Renal pelvis (tissue), 4 donors: Measurements from ENCODE around the gene SBK2. TPM values are rescaled to one million over a fixed set of nuclear protein-coding genes. Genes with fewer than 3 reads are reported as not detected.

Experiments
- DNase-seq: peaks from one replicate; pipeline ENCODE4 v3.0.0-alpha.2; 2013
- polyA plus RNA-seq, 3 donors: library from polyadenylated mRNA; unstranded; fragments of 120-200 nt; gene quantifications; one replicate each; pipeline ENCODE4 v1.2.1, GENCODE V29; 2013; ENCODE audit not compliant: insufficient read length in 3 of 3

SBK2 gene
- polyA plus RNA-seq, 3 donors: 0.99 to 2.3 (median 1.5) TPM

- no peak for DNase-seq
These were observed 49.7 kb downstream of the SBK2 start for GRCh38 chr19:55486971-55487923.

GRCh38 chr19:55486043-55486970 is 50.6 kb downstream of the SBK2 start:
- DNase-seq: no peak

GRCh38 chr19:55485439-55486011 is 51.4 kb downstream of the SBK2 start:
- DNase-seq: no peak

- peak; percentile 78 for DNase-seq
These were observed 52.1 kb downstream of the SBK2 start, which contains the start of gene NAT14 for GRCh38 chr19:55484593-55485438. TSS of gene NAT14 (plus strand) at chr19:55485188. CDS start at chr19:55485709, 521 bp downstream.

DNA sequence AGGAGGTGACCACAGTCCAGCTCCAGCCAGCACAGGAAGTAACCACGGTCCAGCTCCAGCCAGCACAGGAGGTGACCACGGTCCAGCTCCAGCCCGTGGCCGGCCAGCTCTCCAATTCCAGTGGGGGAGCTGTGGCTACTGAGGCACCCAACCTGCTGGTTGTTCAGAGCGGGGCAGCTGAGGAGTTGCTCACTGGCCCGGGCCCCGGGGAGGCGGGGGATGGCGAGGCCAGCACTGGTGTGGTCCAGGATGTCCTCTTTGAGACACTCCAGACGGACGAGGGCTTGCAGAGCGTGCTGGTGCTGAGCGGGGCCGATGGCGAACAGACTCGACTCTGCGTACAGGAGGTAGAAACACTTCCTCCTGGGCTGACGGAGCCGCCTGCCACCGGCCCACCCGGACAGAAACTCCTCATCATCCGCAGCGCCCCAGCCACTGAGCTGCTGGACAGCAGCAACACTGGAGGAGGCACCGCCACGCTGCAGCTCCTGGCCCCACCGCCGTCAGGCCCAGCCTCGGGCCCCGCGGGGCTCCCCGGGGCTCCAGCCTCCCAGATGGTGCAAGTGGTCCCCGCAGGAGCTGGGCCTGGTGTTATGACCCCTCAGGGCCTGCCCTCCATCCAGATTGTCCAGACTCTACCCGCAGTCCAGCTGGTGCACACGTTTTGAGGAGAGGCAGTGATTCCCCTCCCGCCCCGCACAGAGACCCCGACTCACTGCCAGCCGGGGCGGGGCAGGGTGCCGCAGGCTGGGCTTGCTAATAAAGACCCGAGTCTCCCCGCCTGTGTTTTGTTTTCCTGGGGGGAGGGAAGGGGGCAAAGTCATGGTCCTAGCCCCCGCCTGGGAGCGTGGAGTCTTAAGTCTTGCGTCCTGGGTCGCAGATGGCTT is 53.0 kb downstream of the SBK2 start:
- DNase-seq: no peak

- no peak for DNase-seq
These were observed 53.8 kb downstream of the SBK2 start for GRCh38 chr19:55482967-55483705.

DNA sequence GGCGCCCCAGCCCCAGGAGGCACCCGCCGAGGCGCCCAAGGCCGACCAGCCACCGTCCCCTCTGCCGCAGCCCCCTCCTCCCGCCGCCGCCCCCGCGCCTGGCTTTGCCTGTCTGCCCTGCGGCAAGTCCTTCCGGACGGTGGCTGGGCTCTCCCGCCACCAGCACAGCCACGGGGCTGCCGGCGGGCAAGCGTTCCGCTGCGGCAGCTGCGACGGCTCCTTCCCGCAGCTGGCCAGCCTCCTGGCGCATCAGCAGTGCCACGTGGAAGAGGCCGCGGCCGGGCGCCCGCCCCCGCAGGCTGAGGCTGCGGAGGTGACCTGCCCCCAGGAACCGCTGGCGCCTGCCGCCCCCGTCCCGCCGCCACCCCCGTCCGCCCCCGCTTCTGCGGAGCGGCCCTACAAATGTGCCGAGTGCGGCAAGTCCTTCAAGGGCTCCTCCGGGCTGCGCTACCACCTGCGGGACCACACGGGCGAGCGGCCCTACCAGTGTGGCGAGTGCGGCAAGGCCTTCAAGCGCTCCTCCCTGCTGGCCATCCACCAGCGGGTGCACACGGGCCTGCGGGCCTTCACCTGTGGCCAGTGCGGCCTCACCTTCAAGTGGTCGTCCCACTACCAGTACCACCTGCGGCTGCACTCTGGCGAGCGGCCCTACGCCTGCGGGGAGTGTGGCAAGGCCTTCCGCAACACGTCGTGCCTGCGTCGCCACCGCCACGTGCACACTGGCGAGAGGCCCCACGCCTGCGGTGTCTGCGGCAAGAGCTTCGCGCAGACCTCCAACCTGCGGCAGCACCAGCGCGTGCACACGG is 54.6 kb downstream of the SBK2 start:
- no peak for DNase-seq

GRCh38 chr19:55481794-55482155 is 55.2 kb downstream of the SBK2 start:
- DNase-seq: no peak

- no peak for DNase-seq
These were observed 55.7 kb downstream of the SBK2 start for GRCh38 chr19:55481148-55481793.

- no peak for DNase-seq
These were observed 57.3 kb downstream of the SBK2 start for GRCh38 chr19:55479451-55480230.

DNA sequence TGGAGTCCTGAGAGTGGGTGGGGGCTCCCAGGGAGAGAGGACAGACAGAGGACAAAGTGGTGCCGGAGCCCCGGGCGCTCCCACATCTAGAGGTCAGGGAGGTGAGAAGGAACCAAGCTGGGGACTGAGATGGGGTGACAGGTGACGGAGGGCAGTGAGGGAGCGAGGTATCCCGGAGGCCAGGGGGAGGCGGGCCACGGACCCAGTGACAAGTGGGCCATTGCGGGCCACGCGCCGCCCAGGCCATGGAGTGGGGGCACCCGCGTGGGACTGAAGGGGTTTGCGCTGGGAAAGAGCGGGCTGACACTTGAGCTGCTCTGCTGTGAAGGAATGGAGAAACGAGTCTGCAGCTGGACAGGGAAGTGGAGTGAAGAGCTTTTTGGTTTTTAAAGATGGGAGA is 57.9 kb downstream of the SBK2 start:
- DNase-seq: no peak

Other genes with a start within 250 kb of the SBK2 start
- gene TMEM150B, start 211.8 kb downstream of the SBK2 start, polyA plus RNA-seq: 1 to 10 TPM; 1.4 to 1.6 (median 1.6) TPM
- 10 to 100 TPM; 21.5 to 37.2 (median 33.0) TPM for gene KMT5C, start 197.3 kb downstream of the SBK2 start, polyA plus RNA-seq
- gene COX6B2, start 182.4 kb downstream of the SBK2 start, polyA plus RNA-seq: 1 to 10 TPM in 2 of 3 donors, under 1 TPM in 1; 0.97 to 2.0 (median 1.3) TPM
- under 1 TPM; 0.13 to 0.31 (median 0.14) TPM for gene GARIN5B, start 173.9 kb downstream of the SBK2 start, polyA plus RNA-seq
- gene IL11, start 166.7 kb downstream of the SBK2 start, polyA plus RNA-seq: 1 to 10 TPM; 1.2 to 2.0 (median 1.5) TPM
- gene TMEM190, start 160.3 kb downstream of the SBK2 start, polyA plus RNA-seq: under 1 TPM; 0.41 to 0.81 (median 0.55) TPM
- gene TMEM238, start 152.8 kb downstream of the SBK2 start, polyA plus RNA-seq: 1 to 10 TPM in 1 of 3 donors, under 1 TPM in 2; 0.61 to 1.2 (median 0.91) TPM
- 1,000 to 10,000 TPM; 1,015 to 1,277 (median 1,113) TPM for gene RPL28, start 151.2 kb downstream of the SBK2 start, polyA plus RNA-seq
- 10 to 100 TPM; 45.2 to 74.8 (median 57.4) TPM for gene UBE2S, start 129.3 kb downstream of the SBK2 start, polyA plus RNA-seq
- gene SHISA7, start 93.8 kb downstream of the SBK2 start, polyA plus RNA-seq: under 1 TPM; 0.10 to 0.31 (median 0.26) TPM
- gene ISOC2, start 75.5 kb downstream of the SBK2 start, polyA plus RNA-seq: 10 to 100 TPM; 42.6 to 52.1 (median 50.0) TPM
- not detected for gene C19orf85, start 72.4 kb downstream of the SBK2 start, polyA plus RNA-seq
- gene ZNF628, start 60.5 kb downstream of the SBK2 start, polyA plus RNA-seq: 1 to 10 TPM; 5.1 to 6.8 (median 5.2) TPM
- 10 to 100 TPM; 45.7 to 58.9 (median 58.8) TPM for gene NAT14, start 51.9 kb downstream of the SBK2 start, polyA plus RNA-seq
- 1 to 10 TPM; 1.6 to 4.1 (median 2.1) TPM for gene SSC5D, start 48.7 kb downstream of the SBK2 start, polyA plus RNA-seq
- gene SBK3, start 8.4 kb upstream of the SBK2 start, polyA plus RNA-seq: under 1 TPM in 2 of 3 donors, not detected in 1; 0.11 to 0.44 TPM
- gene ZNF579, start 43.7 kb upstream of the SBK2 start, polyA plus RNA-seq: 10 to 100 TPM; 21.5 to 23.7 (median 22.9) TPM
- gene FIZ1, start 62.4 kb upstream of the SBK2 start, polyA plus RNA-seq: 10 to 100 TPM; 25.2 to 27.9 (median 25.6) TPM
- 10 to 100 TPM; 10.5 to 13.2 (median 12.4) TPM for gene ZNF524, start 63.2 kb upstream of the SBK2 start, polyA plus RNA-seq
- gene ZNF865, start 68.5 kb upstream of the SBK2 start, polyA plus RNA-seq: 10 to 100 TPM in 2 of 3 donors, 1 to 10 TPM in 1; 9.9 to 13.5 (median 11.6) TPM
- 10 to 100 TPM; 13.6 to 15.9 (median 13.9) TPM for gene ZNF784, start 87.4 kb upstream of the SBK2 start, polyA plus RNA-seq
- gene ZNF580, start 103.9 kb upstream of the SBK2 start, polyA plus RNA-seq: 10 to 100 TPM; 55.8 to 60.5 (median 57.3) TPM
- 10 to 100 TPM; 28.3 to 35.1 (median 32.8) TPM for gene ZNF581, start 106.5 kb upstream of the SBK2 start, polyA plus RNA-seq
- 10 to 100 TPM; 28.0 to 30.2 (median 28.2) TPM for gene CCDC106, start 111.1 kb upstream of the SBK2 start, polyA plus RNA-seq
- 100 to 1,000 TPM; 198 to 235 (median 219) TPM for gene U2AF2, start 117.9 kb upstream of the SBK2 start, polyA plus RNA-seq
- gene EPN1, start 138.1 kb upstream of the SBK2 start, polyA plus RNA-seq: 100 to 1,000 TPM; 123 to 173 (median 140) TPM
- under 1 TPM in 1 of 3 donors, not detected in 2; 0.05 TPM for gene NLRP9, start 201.3 kb upstream of the SBK2 start, polyA plus RNA-seq
- gene RFPL4A, start 222.0 kb upstream of the SBK2 start, polyA plus RNA-seq: under 1 TPM in 2 of 3 donors, not detected in 1; 0.09 to 0.22 TPM
- gene RFPL4AL1, start 232.0 kb upstream of the SBK2 start, polyA plus RNA-seq: not detected